ENCODE measurements around the gene RTP2. TPM values are rescaled to one million over a fixed set of nuclear protein-coding genes. Genes with fewer than 3 reads are reported as not detected.

The RTP2 gene
- total RNA-seq, 4 donors from 2014 or later: not detected

GRCh38 chr3:187669675-187670504 is 32.5 kb downstream of the RTP2 start, which contains the start of gene SST:
Gene SST (minus strand): TSS chr3:187670394. CDS start chr3:187670291, 103 bp downstream.
- DNase-seq (ENCODE audit: low spot score) (no peak), ATAC-seq (ENCODE audit: low FRiP score) (no peak)
- no peak for TF ChIP-seq CTCF (IDR thresholded peaks at IDR 0.05)

GRCh38 chr3:187667526-187667925 is 34.8 kb downstream of the RTP2 start:
- ATAC-seq (ENCODE audit: low FRiP score) (no peak), DNase-seq (ENCODE audit: low spot score) (no peak)
- no peak for TF ChIP-seq CTCF (IDR thresholded peaks at IDR 0.05)

- ATAC-seq (ENCODE audit: low FRiP score): no peak
- no peak for TF ChIP-seq CTCF (IDR thresholded peaks at IDR 0.05)
Observed at GRCh38 chr3:187665764-187666402, 36.5 kb downstream of the RTP2 start.

GRCh38 chr3:187665010-187665409 is 37.3 kb downstream of the RTP2 start:
- TF ChIP-seq CTCF (IDR thresholded peaks at IDR 0.05): no peak
- ATAC-seq (ENCODE audit: low FRiP score) (no peak), DNase-seq (ENCODE audit: low spot score) (no peak)

More at GRCh38 chr3:187665764-187666402, 36.5 kb downstream of the RTP2 start:
- no peak for DNase-seq (ENCODE audit: low spot score)

GRCh38 chr3:187662848-187663409 is 39.4 kb downstream of the RTP2 start:
- no peak for ATAC-seq (ENCODE audit: low FRiP score)
- DNase-seq (ENCODE audit: low spot score): no peak
- TF ChIP-seq CTCF (IDR thresholded peaks at IDR 0.05): no peak

- no peak for TF ChIP-seq CTCF (IDR thresholded peaks at IDR 0.05)
- ATAC-seq (ENCODE audit: low FRiP score) (no peak), DNase-seq (ENCODE audit: low spot score) (no peak)
Observed at GRCh38 chr3:187661267-187661666, 41.1 kb downstream of the RTP2 start.

All from omental fat pad (tissue), 4 donors.